SK-N-SH (cell line): Measurements from ENCODE around the gene CD22.

Experiments used
- CTCF ChIP-seq: fragments of 200-600 bp; sonication (generic); IDR thresholded peaks from 2 replicates; pipeline ENCODE4 v1.6.1; 2017; ENCODE audit warnings: antibody characterized with exemption, mild to moderate bottlenecking, moderate library complexity
- EP300 ChIP-seq, 2 experiments: IDR thresholded peaks; 2 replicates each; pipeline versions ENCODE4 v1.4.0 to v1.6.1; 2012; ENCODE audit warnings: borderline replicate concordance in 1 of 2, low read depth in 1 of 2, low read length in 1 of 2
- JUND ChIP-seq: IDR thresholded peaks from 2 replicates; pipeline ENCODE4 v1.4.0; 2012
- MXI1 ChIP-seq: IDR thresholded peaks from 2 replicates; pipeline ENCODE4 v1.6.1; 2012; ENCODE audit warnings: mild to moderate bottlenecking, low read depth, low read length, improper control_type of control experiment
- RAD21 ChIP-seq: IDR thresholded peaks from 2 replicates; pipeline ENCODE4 v1.6.1; 2012; ENCODE audit warnings: mild to moderate bottlenecking, low read length
- RCOR1 ChIP-seq: fragments of 150-350 bp; IDR thresholded peaks from 2 replicates; pipeline ENCODE4 v1.6.1; 2017; ENCODE audit warnings: antibody characterized with exemption, low read length
- SIN3A ChIP-seq: IDR thresholded peaks from 2 replicates; pipeline ENCODE4 v1.6.1; 2012; ENCODE audit warnings: low read depth, mild to moderate bottlenecking, low read length, moderate library complexity, borderline replicate concordance
- SMC3 ChIP-seq: IDR thresholded peaks from 2 replicates; pipeline ENCODE4 v1.6.1; 2012; ENCODE audit warnings: low read depth, low read length, improper control_type of control experiment
- YY1 ChIP-seq: IDR thresholded peaks from 2 replicates; pipeline ENCODE4 v1.4.0; 2012; ENCODE audit warnings: low read depth, mild to moderate bottlenecking
- ZBTB33 ChIP-seq: IDR thresholded peaks from 2 replicates; pipeline ENCODE4 v1.4.0; 2012; ENCODE audit warnings: low read depth, borderline replicate concordance

GRCh38 chr19:35337984-35338296, 9.0 kb downstream of the CD22 start:
- TF ChIP-seq SIN3A, result no peak
- no peak for TF ChIP-seq JUND
- TF ChIP-seq CTCF, result no peak
- no peak for TF ChIP-seq YY1
- no peak for TF ChIP-seq ZBTB33
- TF ChIP-seq RCOR1, result no peak
- TF ChIP-seq EP300 (IDR thresholded peaks at IDR 0.05; ENCODE audit: borderline replicate concordance in 1 of 2, low read depth in 1 of 2, low read length in 1 of 2), result no peak
- TF ChIP-seq MXI1, result no peak
- no peak for TF ChIP-seq RAD21
- no peak for TF ChIP-seq SMC3
